Measurements from ENCODE around the gene KHNYN. TPM values are rescaled to one million over a fixed set of nuclear protein-coding genes. Genes with fewer than 3 reads are reported as not detected.
"Not testable (repeated sequence)": the region's sequence is repeated elsewhere in the genome, so short reads cannot be mapped to it uniquely, and the experiment has no call there.

The KHNYN gene
- polyA plus RNA-seq, 5 donors = 41.3 to 53.1 (median 50.2) TPM

- DNase-seq = no peak
Observed at GRCh38 chr14:24437020-24437735, 7.4 kb downstream of the KHNYN start.

- no peak for DNase-seq
Observed at GRCh38 chr14:24437736-24438067, 7.9 kb downstream of the KHNYN start.

- DNase-seq = no peak
Observed at GRCh38 chr14:24438223-24439097, 8.7 kb downstream of the KHNYN start.

- DNase-seq = no peak
Observed at GRCh38 chr14:24439257-24439656, 9.5 kb downstream of the KHNYN start.

DNA sequence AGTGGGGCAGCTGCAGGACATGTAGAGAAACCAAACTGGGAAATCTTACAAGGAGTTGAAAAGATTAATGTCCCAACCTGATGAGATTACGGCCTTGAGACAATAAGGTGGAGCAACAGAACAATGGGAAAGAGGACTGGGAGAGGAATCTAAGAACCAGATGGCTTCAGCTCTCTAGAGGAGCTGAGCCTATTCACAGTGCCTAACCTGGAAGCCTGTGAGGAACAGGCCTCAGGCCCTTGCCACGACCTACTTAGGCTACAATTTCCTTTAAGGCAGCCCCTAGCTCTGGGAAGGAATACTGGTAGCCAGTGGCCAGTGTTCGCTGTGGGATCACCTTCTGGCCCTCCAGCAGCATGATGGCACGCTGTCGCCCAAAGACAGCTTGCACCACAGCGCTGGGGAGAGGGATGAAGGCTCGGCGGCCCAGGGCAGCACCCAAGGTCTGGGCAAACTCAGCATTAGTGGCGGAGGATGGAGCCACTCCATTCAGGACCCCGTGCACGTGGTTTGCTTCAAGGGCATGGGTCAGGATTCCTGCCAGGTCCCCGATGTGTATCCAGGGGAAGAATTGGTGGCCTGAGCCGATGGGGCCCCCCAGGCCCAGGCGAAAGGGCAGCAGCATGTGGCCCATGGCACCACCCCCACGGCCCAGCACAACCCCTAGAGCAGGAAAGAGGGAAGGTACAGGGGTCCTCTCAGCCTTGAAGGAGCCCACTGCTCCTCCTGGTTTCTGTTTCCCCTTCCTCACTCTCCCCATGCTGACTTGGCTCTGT lies 10.3 kb downstream of the KHNYN start:
- DNase-seq = no peak

DNA sequence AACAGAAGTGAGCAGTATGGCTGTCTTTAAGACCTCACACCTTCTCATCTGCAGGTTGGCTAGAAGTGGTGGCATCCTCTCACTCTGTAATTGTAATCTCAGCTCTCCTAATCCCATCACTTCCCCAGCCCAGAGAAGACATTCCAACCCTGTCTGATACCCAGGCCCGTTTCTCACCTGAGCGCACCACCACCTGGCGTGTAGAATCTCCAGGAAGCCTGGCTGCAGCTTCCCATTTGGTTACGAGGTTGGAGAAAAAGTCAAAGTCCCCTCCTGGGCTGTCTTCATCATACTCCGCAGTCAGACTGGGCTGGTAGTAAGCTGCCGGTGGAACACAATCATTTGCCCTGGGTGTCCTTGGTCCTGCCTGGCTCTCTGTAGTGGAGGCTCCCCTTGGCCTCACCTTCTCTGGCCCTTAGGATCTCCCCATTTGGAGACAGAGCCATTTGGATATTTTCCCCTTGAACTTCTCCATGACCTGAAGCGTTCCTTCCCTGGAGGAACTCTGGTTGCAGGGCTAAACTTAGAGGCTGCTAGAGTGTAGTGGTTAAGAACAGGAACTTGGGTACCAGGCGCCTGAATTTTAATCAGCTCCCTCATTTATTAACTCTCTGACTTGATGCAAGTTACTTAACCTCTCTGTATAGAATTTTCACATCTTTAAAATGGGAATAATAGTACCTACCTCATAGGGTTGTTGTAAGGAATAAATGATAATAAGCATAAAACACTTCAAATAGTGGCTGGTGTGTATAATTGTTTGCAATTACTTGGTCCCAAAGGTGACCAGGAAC lies 11.0 kb downstream of the KHNYN start:
- DNase-seq = no peak

GRCh38 chr14:24441485-24441884 lies 11.7 kb downstream of the KHNYN start:
- DNase-seq = no peak

DNA sequence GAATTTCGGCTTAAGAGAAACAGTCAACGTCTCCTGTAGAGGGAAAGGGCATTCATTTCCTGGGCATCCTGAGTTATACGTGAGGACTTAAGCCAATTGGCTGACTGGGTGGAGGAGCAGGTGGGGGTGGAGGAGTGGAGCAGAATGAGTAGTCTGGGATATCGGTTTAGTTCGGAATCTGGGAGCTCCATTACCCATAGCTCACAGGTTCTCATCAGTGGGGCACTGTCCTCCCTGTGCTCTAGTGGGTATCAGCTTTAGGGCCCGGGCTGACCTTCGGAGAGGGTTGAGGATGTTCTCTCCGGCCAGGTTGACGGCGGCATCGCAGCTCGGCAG lies 12.1 kb downstream of the KHNYN start:
- DNase-seq = no peak

GRCh38 chr14:24442240-24443052 lies 12.7 kb downstream of the KHNYN start, which contains the start of gene SDR39U1:
Gene SDR39U1, minus strand, starts transcription at chr14:24442776. Its CDS starts 7 bp downstream, at chr14:24442769.
- peak; percentile 99 for DNase-seq

- DNase-seq = no peak
Observed at GRCh38 chr14:24443053-24443665, 13.4 kb downstream of the KHNYN start.

DNA sequence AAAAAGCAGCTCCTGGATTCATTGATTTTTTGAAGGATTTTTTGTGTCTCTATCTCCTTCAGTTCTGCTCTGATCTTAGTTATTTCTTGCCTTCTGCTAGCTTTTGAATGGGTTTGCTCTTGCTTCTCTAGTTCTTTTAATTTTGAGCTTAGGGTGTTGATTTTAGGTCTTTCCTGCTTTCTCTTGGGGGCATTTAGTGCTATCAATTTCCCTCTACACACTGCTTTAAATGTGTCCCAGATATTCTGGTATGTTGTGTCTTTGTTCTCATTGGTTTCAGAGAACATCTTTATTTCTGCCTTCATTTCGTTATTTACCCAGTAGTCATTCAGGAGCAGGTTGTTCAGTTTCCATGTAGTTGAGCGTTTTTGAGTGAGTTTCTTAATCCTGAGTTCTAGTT lies 21.1 kb downstream of the KHNYN start:
- not testable (repeated sequence) for DNase-seq

DNA sequence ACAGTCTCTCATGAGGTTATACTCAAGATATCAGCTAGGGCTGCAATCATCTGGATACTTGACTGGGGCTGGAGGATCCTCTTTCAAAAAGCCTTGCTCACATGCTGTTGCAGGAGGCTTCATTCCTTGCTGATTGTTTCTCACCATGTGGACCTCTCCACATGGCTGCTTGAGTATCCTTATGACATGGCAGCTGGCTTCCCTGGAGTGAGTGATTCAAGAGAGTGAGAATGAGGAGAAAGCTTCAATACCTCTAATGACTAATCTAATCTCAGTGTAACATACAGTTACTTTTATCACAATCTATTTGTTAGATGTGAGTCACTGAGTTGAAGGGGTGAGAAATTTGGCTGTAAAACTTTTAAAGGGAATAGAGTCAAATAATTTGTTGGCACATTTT lies 27.2 kb downstream of the KHNYN start:
- DNase-seq = no peak

DNA sequence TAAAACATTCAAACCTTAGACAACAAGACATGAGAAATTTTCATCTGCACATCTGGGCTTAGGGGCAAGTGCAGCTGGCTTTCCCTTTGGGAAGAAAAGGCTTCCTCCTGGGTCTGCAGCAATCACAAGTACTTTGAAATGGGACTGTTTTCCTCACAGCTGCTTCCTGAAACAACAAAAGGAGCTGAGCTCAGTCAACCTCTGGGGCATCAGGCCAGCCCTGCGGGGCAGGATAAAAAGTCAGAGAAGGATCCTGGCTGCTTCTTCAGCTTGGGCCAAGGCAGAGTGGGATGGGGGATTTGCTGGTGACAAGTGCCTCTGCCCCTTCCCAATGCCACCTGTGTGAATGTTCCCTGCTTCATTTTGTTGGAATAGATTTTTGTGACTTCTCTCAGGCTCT lies 29.0 kb downstream of the KHNYN start:
- DNase-seq = no peak

GRCh38 chr14:24459331-24459730 lies 29.6 kb downstream of the KHNYN start:
- DNase-seq = no peak

DNA sequence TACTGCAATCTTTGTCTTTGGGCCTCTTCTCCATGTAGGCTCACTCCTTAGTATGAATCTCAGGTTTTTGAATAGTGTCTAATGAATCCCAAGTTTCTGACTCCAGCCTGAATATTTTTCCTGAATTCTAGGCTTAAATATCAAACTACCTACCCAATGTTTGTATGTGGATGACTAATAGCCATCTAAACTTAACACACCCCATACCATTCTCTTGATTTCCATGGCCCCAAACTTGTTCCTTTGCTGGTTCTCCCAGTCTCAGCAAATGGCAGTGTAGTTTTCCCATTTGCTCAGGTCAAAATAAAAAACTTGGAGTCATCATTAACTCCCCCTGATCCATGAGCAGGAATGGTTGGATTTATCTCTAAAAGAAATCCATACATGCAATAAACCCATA lies 31.6 kb downstream of the KHNYN start:
- DNase-seq = no peak

DNA sequence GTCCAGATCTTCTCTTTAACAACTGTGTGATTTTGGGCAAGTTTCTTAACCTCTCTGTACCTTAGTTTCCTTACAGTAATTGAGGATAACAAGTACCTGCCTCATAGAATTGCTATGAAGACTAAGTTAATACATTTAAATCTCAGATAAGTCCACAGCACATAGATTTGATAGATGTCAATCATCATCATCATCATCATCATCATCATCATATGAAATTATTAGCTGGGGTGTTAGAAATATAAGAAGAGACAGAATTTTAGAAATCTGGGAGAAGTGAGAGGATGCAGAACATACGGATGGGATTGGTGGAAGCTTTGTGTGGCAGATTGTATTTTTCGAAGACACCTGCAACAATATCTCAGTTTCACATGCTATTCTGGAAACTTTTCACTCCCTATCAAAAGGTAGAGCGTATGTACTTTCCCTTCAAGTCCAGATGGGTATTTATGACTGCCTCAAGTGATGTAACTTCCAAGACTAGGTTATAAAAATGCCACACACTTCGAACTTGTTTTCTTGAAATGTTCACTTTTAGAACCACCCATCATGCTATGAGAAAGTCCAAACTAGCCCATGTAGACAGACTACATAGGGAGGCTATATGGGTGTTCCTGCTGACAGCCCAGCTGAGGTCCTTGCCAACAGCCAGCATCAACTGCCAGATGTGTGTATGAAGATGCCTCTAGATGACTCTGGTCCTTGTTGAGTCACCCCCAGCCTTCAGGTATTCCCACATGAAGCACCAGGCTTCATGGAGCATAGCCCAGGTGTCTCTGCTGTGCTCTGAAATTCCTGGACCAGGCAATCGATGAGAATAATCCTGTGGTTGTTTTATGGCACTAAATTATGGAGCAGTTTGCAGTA lies 33.5 kb downstream of the KHNYN start:
- no peak for DNase-seq

DNA sequence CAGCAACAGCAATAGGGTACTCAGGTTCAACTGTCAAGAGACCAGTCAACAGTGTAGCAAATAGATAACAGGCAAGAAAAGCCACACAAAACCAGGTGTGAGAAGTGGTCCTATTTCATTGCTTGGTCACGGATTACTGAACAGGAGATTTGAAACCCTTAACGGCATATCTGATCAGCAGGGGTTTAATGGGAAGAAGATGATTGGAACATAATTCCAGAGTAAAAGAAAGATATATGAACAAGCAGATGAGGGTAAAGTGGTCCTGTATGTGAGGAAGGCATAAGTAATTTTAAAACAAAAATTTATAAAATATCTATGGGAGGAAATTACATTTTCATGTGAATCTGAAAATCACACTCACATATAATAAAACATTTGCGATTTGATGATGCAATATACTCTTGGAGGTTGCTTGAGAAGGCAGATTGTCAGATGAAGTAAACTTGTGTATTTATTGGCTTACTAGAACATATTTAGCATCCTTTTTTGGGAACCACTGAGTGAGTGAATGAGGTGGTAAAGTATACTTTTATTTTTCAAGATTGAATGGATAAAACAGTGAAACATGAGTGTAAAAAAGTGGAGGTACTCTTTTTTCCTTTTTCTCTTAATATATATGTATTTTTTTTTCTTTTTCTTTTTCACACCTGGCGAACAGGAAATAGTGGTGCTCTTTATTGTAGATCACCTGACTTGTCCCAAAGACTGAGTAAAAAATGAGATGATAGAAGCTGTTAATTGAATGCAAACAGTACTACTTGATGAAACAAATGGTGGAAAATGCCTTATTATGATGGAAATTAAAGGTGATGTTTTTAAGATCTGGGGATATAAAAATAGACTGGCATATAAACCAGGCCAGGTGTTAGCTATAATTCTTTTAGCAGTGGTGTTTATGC lies 34.4 kb downstream of the KHNYN start:
- no peak for DNase-seq

DNA sequence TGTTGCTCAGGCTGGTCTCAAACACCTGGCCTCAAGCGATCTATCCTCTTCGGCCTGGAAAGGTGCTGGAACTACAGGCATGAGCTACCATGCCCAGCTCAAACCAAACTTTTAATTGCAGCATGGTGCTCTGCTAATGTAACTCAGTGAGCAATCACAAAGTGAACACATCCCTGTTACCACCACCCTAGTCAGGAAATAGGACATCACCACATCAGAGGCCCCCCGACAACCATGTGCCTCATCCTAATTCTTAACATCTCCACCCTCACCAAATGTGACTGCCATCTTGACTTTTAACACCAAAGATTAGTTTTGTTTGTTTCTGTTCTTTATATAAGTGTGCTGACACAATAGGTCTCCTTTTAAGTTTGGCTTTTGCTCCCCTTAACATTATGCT lies 35.6 kb downstream of the KHNYN start:
- no peak for DNase-seq

Measured in right lung (tissue), 5 donors.